Neural cell (in vitro differentiated cells): ENCODE data around the gene DUS3L.

Experiments used
- CTCF ChIP-seq: fragments of 450-650 bp; IDR thresholded peaks from 2 replicates; pipeline ENCODE4 v1.5.1; 2014; ENCODE audit warnings: antibody characterized with exemption, mild to moderate bottlenecking, moderate library complexity; ENCODE audit not compliant: poor library complexity, severe bottlenecking
- EP300 ChIP-seq: fragments of 450-650 bp; conservative IDR thresholded peaks from 2 replicates; pipeline ENCODE4 v1.6.1; 2014; ENCODE audit warnings: antibody characterized with exemption, mild to moderate bottlenecking, moderate library complexity; ENCODE audit not compliant: poor library complexity, severe bottlenecking
- EZH2 ChIP-seq: fragments of 200-600, 300-800 bp; shearing (Covaris generic), sonication (generic); IDR thresholded peaks from 2 replicates; pipeline ENCODE4 v1.6.1; 2014; ENCODE audit warnings: antibody characterized with exemption, low read length, borderline replicate concordance, mild to moderate bottlenecking; ENCODE audit not compliant: insufficient read depth, poor library complexity, severe bottlenecking
- MXI1 ChIP-seq: fragments of 450-650 bp; conservative IDR thresholded peaks from 2 replicates; pipeline ENCODE4 v1.6.1; 2014; ENCODE audit warnings: antibody characterized with exemption, mild to moderate bottlenecking; ENCODE audit not compliant: poor library complexity, severe bottlenecking
- POLR2AphosphoS5 ChIP-seq: IDR thresholded peaks from 2 replicates; pipeline ENCODE4 v1.6.1; 2012
- RAD21 ChIP-seq: fragments of 450-650 bp; conservative IDR thresholded peaks from 2 replicates; pipeline ENCODE4 v1.6.1; 2014; ENCODE audit warnings: antibody characterized with exemption, mild to moderate bottlenecking, moderate library complexity
- REST ChIP-seq: IDR thresholded peaks from 2 replicates; pipeline ENCODE4 v1.6.1; 2012; ENCODE audit warnings: borderline replicate concordance
- SMC3 ChIP-seq: fragments of 450-650 bp; conservative IDR thresholded peaks from 2 replicates; pipeline ENCODE4 v1.6.1; 2014; ENCODE audit warnings: antibody characterized with exemption, mild to moderate bottlenecking, moderate library complexity; ENCODE audit not compliant: poor library complexity
- TAF1 ChIP-seq: IDR thresholded peaks from 2 replicates; pipeline ENCODE4 v1.6.1; 2012; ENCODE audit warnings: low read depth

- no peak for TF ChIP-seq CTCF
- no peak for TF ChIP-seq REST
- no peak for TF ChIP-seq EZH2
- TF ChIP-seq EP300 = no peak
- no peak for TF ChIP-seq POLR2AphosphoS5
- TF ChIP-seq SMC3 = no peak
- TF ChIP-seq TAF1 = no peak
- TF ChIP-seq RAD21 = no peak
- no peak for TF ChIP-seq MXI1
Measured at GRCh38 chr19:5751709-5752108, 39.3 kb downstream of the DUS3L start.
